ENCODE measurements around the gene ATP1A4.

ATP1A4 gene

DNA sequence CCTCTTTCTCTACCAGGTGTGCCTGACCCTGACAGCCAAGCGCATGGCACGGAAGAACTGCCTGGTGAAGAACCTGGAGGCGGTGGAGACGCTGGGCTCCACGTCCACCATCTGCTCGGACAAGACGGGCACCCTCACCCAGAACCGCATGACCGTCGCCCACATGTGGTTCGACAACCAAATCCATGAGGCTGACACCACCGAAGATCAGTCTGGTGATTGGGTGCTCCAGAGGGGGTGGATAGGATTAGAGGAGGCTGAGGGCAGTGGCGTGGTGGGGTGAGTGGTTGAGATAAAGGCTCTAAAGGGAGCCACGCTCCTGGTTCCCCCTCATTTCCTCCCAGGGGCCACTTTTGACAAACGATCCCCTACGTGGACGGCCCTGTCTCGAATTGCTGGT, 22.8 kb upstream of the ATP1A4 start:
- H3K4me3 ChIP-seq (ENCODE audit: control insufficient read depth, low read depth, low read length) = no peak overlapping the region
- TF ChIP-seq, protein P1, sequence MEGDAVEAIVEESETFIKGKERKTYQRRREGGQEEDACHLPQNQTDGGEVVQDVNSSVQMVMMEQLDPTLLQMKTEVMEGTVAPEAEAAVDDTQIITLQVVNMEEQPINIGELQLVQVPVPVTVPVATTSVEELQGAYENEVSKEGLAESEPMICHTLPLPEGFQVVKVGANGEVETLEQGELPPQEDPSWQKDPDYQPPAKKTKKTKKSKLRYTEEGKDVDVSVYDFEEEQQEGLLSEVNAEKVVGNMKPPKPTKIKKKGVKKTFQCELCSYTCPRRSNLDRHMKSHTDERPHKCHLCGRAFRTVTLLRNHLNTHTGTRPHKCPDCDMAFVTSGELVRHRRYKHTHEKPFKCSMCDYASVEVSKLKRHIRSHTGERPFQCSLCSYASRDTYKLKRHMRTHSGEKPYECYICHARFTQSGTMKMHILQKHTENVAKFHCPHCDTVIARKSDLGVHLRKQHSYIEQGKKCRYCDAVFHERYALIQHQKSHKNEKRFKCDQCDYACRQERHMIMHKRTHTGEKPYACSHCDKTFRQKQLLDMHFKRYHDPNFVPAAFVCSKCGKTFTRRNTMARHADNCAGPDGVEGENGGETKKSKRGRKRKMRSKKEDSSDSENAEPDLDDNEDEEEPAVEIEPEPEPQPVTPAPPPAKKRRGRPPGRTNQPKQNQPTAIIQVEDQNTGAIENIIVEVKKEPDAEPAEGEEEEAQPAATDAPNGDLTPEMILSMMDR (conservative IDR thresholded peaks at IDR 0.05; ENCODE audit: control insufficient read depth, insufficient read depth, low read depth, low read length) = no peak
- no peak for DNase-seq (ENCODE audit: low read depth)

DNA sequence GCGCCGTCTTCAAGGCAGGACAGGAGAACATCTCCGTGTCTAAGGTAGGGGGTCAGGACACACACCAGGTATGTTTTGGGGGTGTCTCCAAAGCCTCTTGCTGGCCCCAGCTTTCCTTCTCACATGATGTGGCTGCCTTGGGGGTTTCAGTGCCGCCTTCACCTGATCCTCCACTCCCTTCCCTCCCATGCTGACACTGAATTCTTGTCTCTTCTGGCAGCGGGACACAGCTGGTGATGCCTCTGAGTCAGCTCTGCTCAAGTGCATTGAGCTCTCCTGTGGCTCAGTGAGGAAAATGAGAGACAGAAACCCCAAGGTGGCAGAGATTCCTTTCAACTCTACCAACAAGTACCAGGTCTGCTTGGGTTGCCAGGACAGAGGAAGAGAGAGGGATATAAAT, 22.4 kb upstream of the ATP1A4 start:
- TF ChIP-seq, protein P1 (conservative IDR thresholded peaks at IDR 0.05; ENCODE audit: control insufficient read depth, insufficient read depth, low read depth, low read length) = no peak
- no peak overlapping the region for H3K4me3 ChIP-seq (ENCODE audit: control insufficient read depth, low read depth, low read length)
- peak; percentile 16 for DNase-seq (ENCODE audit: low read depth)

DNA sequence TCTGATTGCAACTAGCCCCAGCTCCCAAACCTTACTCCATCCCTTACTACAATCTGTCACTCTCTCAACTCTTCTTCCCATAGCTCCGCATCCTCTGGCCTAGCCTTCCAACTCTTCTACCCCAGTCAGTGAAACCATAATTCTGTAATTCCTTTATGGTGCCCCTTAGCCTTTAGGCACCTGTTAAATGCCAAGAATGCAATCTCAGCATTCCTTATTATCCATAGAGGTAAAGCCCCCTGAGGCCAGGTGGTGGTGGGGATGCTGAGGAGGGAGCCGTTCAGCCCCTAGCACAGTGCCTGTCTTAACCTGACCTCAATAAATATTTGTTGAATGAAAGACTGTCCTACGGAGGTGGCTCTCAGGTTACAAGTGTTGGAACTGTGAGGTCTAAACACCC, 21.8 kb upstream of the ATP1A4 start:
- H3K4me3 ChIP-seq (ENCODE audit: control insufficient read depth, low read depth, low read length) = no peak overlapping the region
- no peak for DNase-seq (ENCODE audit: low read depth)
- TF ChIP-seq, protein P1 (conservative IDR thresholded peaks at IDR 0.05; ENCODE audit: control insufficient read depth, insufficient read depth, low read depth, low read length) = no peak

DNA sequence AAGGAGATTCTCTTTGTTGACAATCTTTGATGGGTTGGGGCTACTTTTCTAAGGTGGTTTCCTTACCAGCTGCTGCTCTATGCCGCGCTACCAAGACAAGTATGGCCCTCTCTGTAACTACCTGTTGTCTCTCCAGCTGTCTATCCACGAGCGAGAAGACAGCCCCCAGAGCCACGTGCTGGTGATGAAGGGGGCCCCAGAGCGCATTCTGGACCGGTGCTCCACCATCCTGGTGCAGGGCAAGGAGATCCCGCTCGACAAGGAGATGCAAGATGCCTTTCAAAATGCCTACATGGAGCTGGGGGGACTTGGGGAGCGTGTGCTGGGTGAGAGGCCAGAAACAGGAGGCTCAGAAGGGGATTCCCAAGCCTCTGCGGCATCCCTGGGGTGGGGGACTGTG, 21.4 kb upstream of the ATP1A4 start:
- no peak for DNase-seq (ENCODE audit: low read depth)
- no peak overlapping the region for H3K4me3 ChIP-seq (ENCODE audit: control insufficient read depth, low read depth, low read length)
- TF ChIP-seq, protein P1 (conservative IDR thresholded peaks at IDR 0.05; ENCODE audit: control insufficient read depth, insufficient read depth, low read depth, low read length) = no peak

DNA sequence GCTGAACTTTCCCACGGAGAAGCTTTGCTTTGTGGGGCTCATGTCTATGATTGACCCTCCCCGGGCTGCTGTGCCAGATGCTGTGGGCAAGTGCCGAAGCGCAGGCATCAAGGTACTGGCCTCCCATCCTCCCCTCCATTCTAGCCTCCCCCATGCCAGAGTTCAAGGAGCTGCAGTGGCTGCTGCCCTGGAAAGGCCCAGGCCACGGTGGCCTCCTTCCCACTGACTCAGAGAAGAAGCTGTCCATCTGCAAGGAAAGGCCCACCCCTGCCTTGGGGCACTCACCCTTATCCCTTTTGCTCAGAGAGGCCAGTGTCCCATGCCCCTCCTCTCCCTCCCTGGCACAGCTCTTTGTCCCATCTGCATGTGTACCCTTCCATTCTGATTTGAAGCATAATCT, 20.9 kb upstream of the ATP1A4 start:
- DNase-seq (ENCODE audit: low read depth) = no peak
- H3K4me3 ChIP-seq (ENCODE audit: control insufficient read depth, low read depth, low read length) = no peak overlapping the region
- TF ChIP-seq, protein P1 (conservative IDR thresholded peaks at IDR 0.05; ENCODE audit: control insufficient read depth, insufficient read depth, low read depth, low read length) = no peak

DNA sequence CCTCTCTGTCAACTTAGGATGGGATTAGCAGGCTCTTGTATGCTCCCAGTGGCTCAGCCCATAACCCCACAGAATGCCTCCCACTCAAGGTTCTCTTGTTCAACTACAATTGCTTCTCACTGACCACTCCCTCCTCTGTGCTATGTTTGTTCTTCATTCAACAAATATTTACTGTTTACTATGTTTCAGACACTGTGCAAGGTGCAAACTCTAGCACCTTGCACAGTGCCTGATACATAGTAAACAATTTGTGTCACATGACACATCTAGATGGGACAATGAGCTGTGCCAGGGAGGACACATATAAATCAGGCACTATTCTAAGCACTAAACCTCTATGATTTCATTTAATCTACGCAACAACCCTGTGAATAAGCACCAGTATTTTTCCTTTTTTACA, 20.5 kb upstream of the ATP1A4 start:
- no peak overlapping the region for H3K4me3 ChIP-seq (ENCODE audit: control insufficient read depth, low read depth, low read length)
- TF ChIP-seq, protein P1 (conservative IDR thresholded peaks at IDR 0.05; ENCODE audit: control insufficient read depth, insufficient read depth, low read depth, low read length) = no peak
- DNase-seq (ENCODE audit: low read depth) = no peak

Data from fibroblast of mammary gland (primary cell).